T-helper 2 cell treated with Interferon-gamma antibody and Interleukin-4, amounts not matched to agents 100 ng/mL and 5 ng/mL, for 36 hours (primary cell): ENCODE results near the gene ASMTL. TPM values are rescaled to one million over a fixed set of nuclear protein-coding genes. Genes with fewer than 3 reads are reported as not detected.

Source experiments
- intact Hi-C: fragments of 100-400 bp; cut with micrococcal nuclease; formaldehyde crosslinking; loops from one replicate; pipeline ENCODE4 v1.15.1; 2023
- total RNA-seq: library from RNA; stranded (reverse); gene quantifications from 2 replicates; pipeline ENCODE4 v1.2.3, GENCODE V29; 2022

ASMTL gene
- total RNA-seq, 1 donor from 2014 or later: 44.3 TPM

- intact Hi-C loops: no loop called here
These were observed 97.3 kb downstream of the ASMTL start for GRCh38 chrX:1355131-1356046.

DNA sequence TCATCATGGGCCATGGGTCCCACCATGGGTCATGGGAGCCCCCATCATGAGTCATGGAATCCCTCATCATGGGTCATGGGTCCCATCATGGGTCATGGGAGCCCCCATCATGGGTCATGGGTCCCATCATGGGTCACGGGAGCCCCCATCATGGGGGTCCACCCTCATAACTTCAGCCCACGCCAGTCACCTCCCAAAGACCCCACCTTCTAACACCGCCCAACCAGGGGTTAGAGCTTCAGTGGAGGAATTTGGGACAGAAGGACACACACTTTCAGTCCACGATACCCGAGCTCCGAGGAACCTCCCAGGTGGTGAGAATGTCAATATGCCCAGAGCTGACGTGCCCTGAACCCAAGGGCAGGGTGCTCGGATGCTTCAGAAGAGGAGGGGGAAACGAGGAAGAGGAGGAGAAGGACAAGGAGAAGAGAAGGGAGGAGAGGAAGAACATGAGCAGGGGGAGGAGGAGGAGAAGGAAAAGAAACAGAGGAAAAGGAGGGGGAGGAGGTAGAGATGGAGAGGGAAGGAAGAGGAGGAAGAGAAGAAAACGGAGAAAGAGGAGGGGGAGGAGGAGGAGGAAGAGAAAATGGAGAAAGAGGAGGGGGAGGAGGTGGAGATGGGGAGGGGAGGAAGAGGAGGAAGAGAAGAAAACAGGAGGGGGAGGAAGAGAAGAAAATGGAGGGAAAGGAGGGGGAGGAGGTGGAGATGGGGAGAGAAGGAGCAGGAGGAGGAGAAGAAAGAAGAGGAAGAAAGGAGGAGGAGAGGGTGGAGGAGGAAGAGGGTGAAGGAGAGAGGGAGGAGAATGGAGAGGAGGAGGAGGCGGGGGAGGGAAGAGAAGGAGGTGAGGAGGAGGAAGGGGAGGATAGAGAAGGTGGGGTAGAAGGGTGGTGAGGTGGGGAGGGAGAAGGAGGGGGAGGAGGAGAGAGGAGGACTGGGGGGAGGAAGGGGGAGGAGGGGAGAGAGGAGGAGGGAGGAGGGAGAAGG, 98.4 kb downstream of the ASMTL start:
- intact Hi-C loops: no loop called here

Other genes starting within 250 kb of the ASMTL start
- 11.0 and 11.5 TPM in 2 replicates for gene CRLF2, start 240.3 kb downstream of the ASMTL start, total RNA-seq
- gene CSF2RA, start 184.1 kb downstream of the ASMTL start, total RNA-seq: 0.59 and 0.61 TPM in 2 replicates
- gene IL3RA, start 116.1 kb downstream of the ASMTL start, total RNA-seq: 18.1 and 18.4 TPM in 2 replicates
- gene SLC25A6, start 60.8 kb downstream of the ASMTL start, total RNA-seq: 236 and 237 TPM in 2 replicates
- gene P2RY8, start 84.3 kb upstream of the ASMTL start, total RNA-seq: 126 and 127 TPM in 2 replicates
- gene AKAP17A, start 138.7 kb upstream of the ASMTL start, total RNA-seq: 68.2 and 71.9 TPM in 2 replicates
- gene ASMT, start 162.2 kb upstream of the ASMTL start, total RNA-seq: 0.20 TPM in 1 of 2 replicates, not detected in the other